HEK293 (cell line): ENCODE results near the gene GRB10.
A peak's percentile ranks its signal among the peaks of the same experiment; 100 is the strongest.

Source experiments
- CTCF ChIA-PET: fragments of 350-600 bp; formaldehyde crosslinking; extraction: SDS; loops from one replicate; lab custom pipeline; 2021; ENCODE audit warnings: antibody characterized with exemption; lab: Yijun Ruan, JAX
- POLR2A ChIA-PET: fragments of 300-600 bp; formaldehyde crosslinking; extraction: SDS; loops from one replicate; lab custom pipeline; 2020; ENCODE audit warnings: antibody characterized with exemption, inconsistent platforms; lab: Yijun Ruan, JAX
- H3K27ac ChIP-seq: fragments of 200-500 bp; sonication (Bioruptor generic); 2 replicates; pipeline ENCODE4 v1.5.1; 2014; ENCODE audit warnings: low read depth, low read length, control low read depth, inconsistent platforms; ENCODE audit errors: extremely low read depth
- H3K36me3 ChIP-seq, 2 experiments: fragments of 200-500 bp in 1 of 2; sonication (Bioruptor generic) in 1 of 2; 1 replicate in 1 of 2; 2 replicates in 1 of 2; pipeline ENCODE4 v1.5.1; 2014 to 2017; ENCODE audit warnings: inconsistent platforms in 2 of 2, low read length in 2 of 2; ENCODE audit not compliant: control insufficient read depth in 2 of 2, insufficient read depth in 1 of 2
- H3K4me1 ChIP-seq: fragments of 200-500 bp; sonication (Bioruptor generic); 2 replicates; pipeline ENCODE4 v1.5.1; 2014; ENCODE audit warnings: mild to moderate bottlenecking, low read length, inconsistent platforms; ENCODE audit not compliant: control insufficient read depth, insufficient read depth
- H3K4me3 ChIP-seq: 2 replicates; pipeline ENCODE4 v1.5.1; 2011; ENCODE audit warnings: low read depth, mild to moderate bottlenecking, control low read depth, low read length, moderate library complexity
- H3K9me3 ChIP-seq: fragments of 200-500 bp; sonication (Bioruptor generic); 2 replicates; pipeline ENCODE4 v1.5.1; 2014; ENCODE audit warnings: low read depth, low read length, inconsistent platforms; ENCODE audit not compliant: control insufficient read depth, insufficient read depth
- OVOL3 ChIP-seq: fragments of 450-650 bp; formaldehyde crosslinking; IDR thresholded peaks from 2 replicates; pipeline ENCODE4 v1.5.1; 2016; ENCODE audit warnings: missing biosample characterization, missing genetic modification characterization
- PATZ1 ChIP-seq: fragments of 450-650 bp; formaldehyde crosslinking; IDR thresholded peaks from 2 replicates; pipeline ENCODE4 v1.5.1; 2016; ENCODE audit warnings: missing biosample characterization, missing genetic modification characterization
- PRDM2 ChIP-seq: fragments of 450-650 bp; formaldehyde crosslinking; IDR thresholded peaks from 2 replicates; pipeline ENCODE4 v1.5.1; 2016; ENCODE audit warnings: missing biosample characterization, missing genetic modification characterization, borderline replicate concordance
- SCRT1 ChIP-seq: fragments of 450-650 bp; formaldehyde crosslinking; IDR thresholded peaks from 2 replicates; pipeline ENCODE4 v1.5.1; 2016; ENCODE audit warnings: missing biosample characterization, missing genetic modification characterization, borderline replicate concordance
- SCRT2 ChIP-seq: fragments of 450-650 bp; formaldehyde crosslinking; IDR thresholded peaks from 2 replicates; pipeline ENCODE4 v1.5.1; 2016; ENCODE audit warnings: missing biosample characterization, missing genetic modification characterization
- ZBTB44 ChIP-seq: fragments of 450-650 bp; IDR thresholded peaks from 2 replicates; pipeline ENCODE4 v1.5.1; 2018; ENCODE audit warnings: missing biosample characterization, mild to moderate bottlenecking, missing genetic modification characterization
- ZFHX2 ChIP-seq: fragments of 450-650 bp; formaldehyde crosslinking; conservative IDR thresholded peaks from 2 replicates; pipeline ENCODE4 v1.5.1; 2016; ENCODE audit warnings: missing biosample characterization, missing genetic modification characterization
- ZFP41 ChIP-seq: fragments of 450-650 bp; formaldehyde crosslinking; IDR thresholded peaks from 2 replicates; pipeline ENCODE4 v1.5.1; 2016; ENCODE audit warnings: missing biosample characterization, missing genetic modification characterization, borderline replicate concordance
- ZFP69B ChIP-seq: fragments of 450-650 bp; formaldehyde crosslinking; IDR thresholded peaks from 2 replicates; pipeline ENCODE4 v1.5.1; 2016; ENCODE audit warnings: missing biosample characterization, missing genetic modification characterization
- ZNF114 ChIP-seq: fragments of 450-650 bp; formaldehyde crosslinking; IDR thresholded peaks from 2 replicates; pipeline ENCODE4 v1.5.0; 2017; ENCODE audit warnings: missing biosample characterization, missing genetic modification characterization
- ZNF202 ChIP-seq: fragments of 450-650 bp; formaldehyde crosslinking; IDR thresholded peaks from 2 replicates; pipeline ENCODE4 v1.5.1; 2016; ENCODE audit warnings: missing biosample characterization, missing genetic modification characterization, borderline replicate concordance
- ZNF513 ChIP-seq: fragments of 450-650 bp; IDR thresholded peaks from 2 replicates; pipeline ENCODE4 v1.5.1; 2018; ENCODE audit warnings: missing biosample characterization, missing genetic modification characterization
- ZNF530 ChIP-seq: fragments of 450-650 bp; formaldehyde crosslinking; IDR thresholded peaks from 2 replicates; pipeline ENCODE4 v1.5.1; 2016; ENCODE audit warnings: low read depth, missing biosample characterization, missing genetic modification characterization
- ZNF560 ChIP-seq: fragments of 450-650 bp; formaldehyde crosslinking; IDR thresholded peaks from 2 replicates; pipeline ENCODE4 v1.5.1; 2017; ENCODE audit warnings: missing biosample characterization, missing genetic modification characterization, borderline replicate concordance
- ZNF600 ChIP-seq: fragments of 450-650 bp; formaldehyde crosslinking; IDR thresholded peaks from 2 replicates; pipeline ENCODE4 v1.5.1; 2016; ENCODE audit warnings: missing biosample characterization, missing genetic modification characterization
- ZNF747 ChIP-seq: fragments of 450-650 bp; formaldehyde crosslinking; IDR thresholded peaks from 2 replicates; pipeline ENCODE4 v1.5.1; 2016; ENCODE audit warnings: missing biosample characterization, missing genetic modification characterization
- ZNF843 ChIP-seq: fragments of 450-650 bp; formaldehyde crosslinking; IDR thresholded peaks from 2 replicates; pipeline ENCODE4 v1.5.1; 2016; ENCODE audit warnings: missing biosample characterization, missing genetic modification characterization
- ZSCAN30 ChIP-seq: fragments of 450-650 bp; IDR thresholded peaks from 2 replicates; pipeline ENCODE4 v1.5.1; 2018; ENCODE audit warnings: missing biosample characterization, mild to moderate bottlenecking, missing genetic modification characterization, moderate library complexity
- TF ChIP-seq, protein P1 (sequence below): IDR thresholded peaks from 2 replicates; pipeline ENCODE4 v1.6.1; 2011; ENCODE audit warnings: mild to moderate bottlenecking, low read depth, low read length, borderline replicate concordance
- TF ChIP-seq, protein P2 (sequence below): fragments of 450-650 bp; formaldehyde crosslinking; IDR thresholded peaks from 2 replicates; pipeline ENCODE4 v1.5.1; 2017; ENCODE audit warnings: missing biosample characterization, mild to moderate bottlenecking, missing genetic modification characterization, moderate library complexity

Gene GRB10

GRCh38 chr7:50780436-50780835, 2.3 kb downstream of the GRB10 start (continued):
- TF ChIP-seq ZNF513 (tag by site-specific recombination): no peak
- TF ChIP-seq ZBTB44 (tag by site-specific recombination): no peak
- no peak for TF ChIP-seq PRDM2
- no peak for TF ChIP-seq ZSCAN30 (tag by site-specific recombination)
- TF ChIP-seq ZNF560 (tag by site-specific recombination): no peak
- TF ChIP-seq PATZ1: no peak

DNA sequence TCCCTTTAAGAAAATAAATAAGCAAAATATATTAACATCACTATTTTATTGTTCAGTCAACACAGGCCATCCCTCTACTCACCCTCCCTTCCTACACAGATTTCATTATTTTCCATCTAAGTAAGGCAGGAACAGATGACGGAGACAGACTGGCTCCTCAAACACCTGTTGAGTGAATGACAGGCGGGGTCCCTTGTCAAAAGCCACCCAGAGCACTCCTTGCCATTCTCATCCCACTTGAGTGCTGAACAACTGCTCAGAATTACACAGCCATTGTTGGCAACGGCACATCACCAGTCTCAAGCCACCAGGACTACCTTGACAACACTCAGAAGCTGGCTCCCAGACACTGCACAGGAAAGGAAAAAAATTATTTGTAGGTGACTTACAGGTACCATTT, 3.3 kb downstream of the GRB10 start:
- Histone ChIP-seq H3K4me1 (peaks cover 11% of the 10 kb centered on the region; the same call in 1 of the 2 replicates), H3K9me3 (no peaks in the 10 kb centered on the region), H3K27ac (no peak overlapping the region), H3K4me3 (no peak overlapping the region), H3K36me3 (no peaks in the 10 kb centered on the region)
- TF ChIP-seq ZNF114 (tag by site-specific recombination): no peak
- TF ChIP-seq SCRT2 (tag by site-specific recombination): peak; percentile 65
- TF ChIP-seq SCRT1 (tag by site-specific recombination): 0 out of 2 replicates have a peak, but pooled peaks have one; percentile 27
- POLR2A ChIA-PET: no interaction called here
- CTCF ChIA-PET: interaction anchor here (0.6 to 0.8 kb wide), 2 partner anchors 17 to 116 kb away, joined by 3 read pairs; no protein-coding TSS in a partner anchor

- H3K4me3 ChIP-seq: no peak overlapping the region
- no peak overlapping the region for H3K27ac ChIP-seq
- CTCF ChIA-PET: no interaction called here
- POLR2A ChIA-PET: no interaction called here
- H3K4me1 ChIP-seq: peaks cover 11% of the 10 kb centered on the region; the same call in 1 of the 2 replicates
- no peaks in the 10 kb centered on the region for H3K36me3 ChIP-seq
- H3K9me3 ChIP-seq: no peaks in the 10 kb centered on the region
- TF ChIP-seq ZFP69B (tag by site-specific recombination) (no peak), ZNF202 (no peak), OVOL3 (tag by site-specific recombination) (no peak), ZFP41 (tag by site-specific recombination) (no peak), ZFHX2 (tag by site-specific recombination) (no peak), ZNF747 (tag by site-specific recombination) (no peak), ZNF843 (tag by site-specific recombination) (no peak), ZNF530 (tag by site-specific recombination) (no peak), ZNF600 (tag by site-specific recombination) (no peak)
- TF ChIP-seq, protein P1, sequence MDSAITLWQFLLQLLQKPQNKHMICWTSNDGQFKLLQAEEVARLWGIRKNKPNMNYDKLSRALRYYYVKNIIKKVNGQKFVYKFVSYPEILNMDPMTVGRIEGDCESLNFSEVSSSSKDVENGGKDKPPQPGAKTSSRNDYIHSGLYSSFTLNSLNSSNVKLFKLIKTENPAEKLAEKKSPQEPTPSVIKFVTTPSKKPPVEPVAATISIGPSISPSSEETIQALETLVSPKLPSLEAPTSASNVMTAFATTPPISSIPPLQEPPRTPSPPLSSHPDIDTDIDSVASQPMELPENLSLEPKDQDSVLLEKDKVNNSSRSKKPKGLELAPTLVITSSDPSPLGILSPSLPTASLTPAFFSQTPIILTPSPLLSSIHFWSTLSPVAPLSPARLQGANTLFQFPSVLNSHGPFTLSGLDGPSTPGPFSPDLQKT: no peak
- TF ChIP-seq, protein P2, sequence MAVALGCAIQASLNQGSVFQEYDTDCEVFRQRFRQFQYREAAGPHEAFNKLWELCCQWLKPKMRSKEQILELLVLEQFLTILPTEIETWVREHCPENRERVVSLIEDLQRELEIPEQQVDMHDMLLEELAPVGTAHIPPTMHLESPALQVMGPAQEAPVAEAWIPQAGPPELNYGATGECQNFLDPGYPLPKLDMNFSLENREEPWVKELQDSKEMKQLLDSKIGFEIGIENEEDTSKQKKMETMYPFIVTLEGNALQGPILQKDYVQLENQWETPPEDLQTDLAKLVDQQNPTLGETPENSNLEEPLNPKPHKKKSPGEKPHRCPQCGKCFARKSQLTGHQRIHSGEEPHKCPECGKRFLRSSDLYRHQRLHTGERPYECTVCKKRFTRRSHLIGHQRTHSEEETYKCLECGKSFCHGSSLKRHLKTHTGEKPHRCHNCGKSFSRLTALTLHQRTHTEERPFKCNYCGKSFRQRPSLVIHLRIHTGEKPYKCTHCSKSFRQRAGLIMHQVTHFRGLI (tag by site-specific recombination): no peak
Measured at GRCh38 chr7:50778189-50778588, 4.5 kb downstream of the GRB10 start.
